Cerebellar nuclear complex (tissue), 1 donor: Measurements from ENCODE around the gene PHLDA2.

Experiments
- DNase-seq, 2 experiments: peaks; one replicate each; lab custom pipeline; 2025; lab: John Stamatoyannopoulos, UW

PHLDA2 gene

GRCh38 chr11:2928605-2929530, at the start of gene PHLDA2:
Gene PHLDA2 (minus strand): TSS chr11:2929420. CDS start chr11:2929364, 56 bp downstream.
- DNase-seq: no peak

- DNase-seq: no peak
These were observed 47.9 kb upstream of the PHLDA2 start for GRCh38 chr11:2977113-2977512.

- no peak for DNase-seq
These were observed 47.3 kb upstream of the PHLDA2 start for GRCh38 chr11:2976294-2977063.

- DNase-seq: no peak
These were observed 46.4 kb upstream of the PHLDA2 start for GRCh38 chr11:2975594-2975993.

GRCh38 chr11:2974272-2974671, 45.1 kb upstream of the PHLDA2 start:
- no peak for DNase-seq

GRCh38 chr11:2968341-2968900, 39.2 kb upstream of the PHLDA2 start:
- DNase-seq: no peak

- DNase-seq: no peak
These were observed 35.6 kb upstream of the PHLDA2 start for GRCh38 chr11:2964782-2965181.

- DNase-seq: no peak
These were observed 34.5 kb upstream of the PHLDA2 start for GRCh38 chr11:2963761-2964160.

- no peak for DNase-seq
These were observed 34.0 kb upstream of the PHLDA2 start for GRCh38 chr11:2963112-2963754.

- DNase-seq: no peak
These were observed 31.9 kb upstream of the PHLDA2 start for GRCh38 chr11:2961080-2961479.

- no peak for DNase-seq
These were observed 30.9 kb upstream of the PHLDA2 start for GRCh38 chr11:2960139-2960538.

- no peak for DNase-seq
These were observed 29.0 kb upstream of the PHLDA2 start for GRCh38 chr11:2958251-2958650.

GRCh38 chr11:2955906-2956476, 26.8 kb upstream of the PHLDA2 start:
- DNase-seq: no peak

GRCh38 chr11:2954263-2954662, 25.0 kb upstream of the PHLDA2 start:
- DNase-seq: no peak

- DNase-seq: no peak
These were observed 23.1 kb upstream of the PHLDA2 start for GRCh38 chr11:2952290-2952689.

- no peak for DNase-seq
These were observed 22.3 kb upstream of the PHLDA2 start for GRCh38 chr11:2951231-2952110.

- no peak for DNase-seq
These were observed 21.6 kb upstream of the PHLDA2 start for GRCh38 chr11:2950825-2951224.

GRCh38 chr11:2949920-2950319, 20.7 kb upstream of the PHLDA2 start:
- no peak for DNase-seq

GRCh38 chr11:2947744-2948143, 18.5 kb upstream of the PHLDA2 start:
- no peak for DNase-seq

- DNase-seq: no peak
These were observed 16.6 kb upstream of the PHLDA2 start for GRCh38 chr11:2945757-2946287.
